GM21447 (cell line): ENCODE data around the gene PHF13.
"Not testable (repeated sequence)": the region's sequence is repeated elsewhere in the genome, so short reads cannot be mapped to it uniquely, and the experiment has no call there.

Experiments used
- ATAC-seq: cut with Tn5 transposase; IDR thresholded peaks from one replicate; pipeline ENCODE4 v1.9.1; 2021; ENCODE audit not compliant: unreplicated experiment

PHF13 gene

GRCh38 chr1:6627031-6627430, 13.5 kb downstream of the PHF13 start:
- no peak for ATAC-seq

- no peak for ATAC-seq
Measured at GRCh38 chr1:6627841-6628545, 14.5 kb downstream of the PHF13 start.

GRCh38 chr1:6628971-6629479, 15.5 kb downstream of the PHF13 start:
- ATAC-seq: no peak

- ATAC-seq: no peak
Measured at GRCh38 chr1:6630027-6630426, 16.5 kb downstream of the PHF13 start.

- ATAC-seq: no peak
Measured at GRCh38 chr1:6631058-6631457, 17.5 kb downstream of the PHF13 start.

GRCh38 chr1:6632588-6633514, 19.3 kb downstream of the PHF13 start:
- ATAC-seq: no peak

GRCh38 chr1:6634371-6635052, 21.0 kb downstream of the PHF13 start:
- ATAC-seq: no peak

GRCh38 chr1:6635161-6635909, 21.8 kb downstream of the PHF13 start:
- no peak for ATAC-seq

- no peak for ATAC-seq
Measured at GRCh38 chr1:6635910-6636760, 22.6 kb downstream of the PHF13 start.

- not testable (repeated sequence) for ATAC-seq
Measured at GRCh38 chr1:6636778-6637177, 23.2 kb downstream of the PHF13 start.

GRCh38 chr1:6637770-6638169, 24.2 kb downstream of the PHF13 start:
- no peak for ATAC-seq

- ATAC-seq: no peak
Measured at GRCh38 chr1:6638226-6638625, 24.7 kb downstream of the PHF13 start.

- not testable (repeated sequence) for ATAC-seq
Measured at GRCh38 chr1:6640867-6641266, 27.3 kb downstream of the PHF13 start.

- no peak for ATAC-seq
Measured at GRCh38 chr1:6645018-6645417, 31.5 kb downstream of the PHF13 start.

GRCh38 chr1:6646499-6647148, 33.1 kb downstream of the PHF13 start:
- no peak for ATAC-seq

GRCh38 chr1:6648556-6648955, 35.0 kb downstream of the PHF13 start:
- no peak for ATAC-seq

- ATAC-seq: no peak
Measured at GRCh38 chr1:6651909-6652308, 38.4 kb downstream of the PHF13 start.

- no peak for ATAC-seq
Measured at GRCh38 chr1:6652986-6653385, 39.5 kb downstream of the PHF13 start.
